ENCODE data around the gene KCNQ1. TPM values are rescaled to one million over a fixed set of nuclear protein-coding genes. Genes with fewer than 3 reads are reported as not detected.

Gene KCNQ1
- polyA plus RNA-seq, 2 donors = 0.31 to 0.52 TPM

GRCh38 chr11:2519862-2520735 is 75.3 kb downstream of the KCNQ1 start:
- 83 to 84% methylated on average over 24 of the region's 24 CpGs for WGBS, 2 donors
- Histone ChIP-seq H3K36me3 (ENCODE audit: control insufficient read depth in 2 of 2, insufficient read depth in 2 of 2, low read length in 1 of 2) (no peaks in the 10 kb centered on the region), H3K4me1 (ENCODE audit: control insufficient read depth in 2 of 2, insufficient read depth in 2 of 2, low read length in 1 of 2) (peaks cover 5 to 7% of the 10 kb centered on the region in 2 donors), H3K4me3 (ENCODE audit: low read depth in 1 of 2, low read length in 2 of 2) (no peak overlapping the region), H3K27ac (ENCODE audit: low read depth in 2 of 2, low read length in 1 of 2) (no peak overlapping the region), H3K27me3 (ENCODE audit: control insufficient read depth in 1 of 2, insufficient read depth in 2 of 2, low read length in 2 of 2) (no peaks in the 10 kb centered on the region), H3K9me3 (ENCODE audit: control insufficient read depth in 2 of 2, insufficient read depth in 1 of 2, low read depth in 1 of 2, low read length in 1 of 2) (no peaks in the 10 kb centered on the region)

- no peaks in the 10 kb centered on the region for H3K36me3 ChIP-seq (ENCODE audit: control insufficient read depth in 2 of 2, insufficient read depth in 2 of 2, low read length in 1 of 2)
- no peaks in the 10 kb centered on the region for H3K9me3 ChIP-seq (ENCODE audit: control insufficient read depth in 2 of 2, insufficient read depth in 1 of 2, low read depth in 1 of 2, low read length in 1 of 2)
- H3K27ac ChIP-seq (ENCODE audit: low read depth in 2 of 2, low read length in 1 of 2) = no peak overlapping the region
- no peaks in the 10 kb centered on the region for H3K27me3 ChIP-seq (ENCODE audit: control insufficient read depth in 1 of 2, insufficient read depth in 2 of 2, low read length in 2 of 2)
- no peak overlapping the region for H3K4me3 ChIP-seq (ENCODE audit: low read depth in 1 of 2, low read length in 2 of 2)
- WGBS, 2 donors = 86 to 92% methylated on average over 7 of the region's 7 CpGs
- H3K4me1 ChIP-seq (ENCODE audit: control insufficient read depth in 2 of 2, insufficient read depth in 2 of 2, low read length in 1 of 2) = peaks cover 6 to 7% of the 10 kb centered on the region in 2 donors
These were observed 75.9 kb downstream of the KCNQ1 start for GRCh38 chr11:2520736-2521035.

DNA sequence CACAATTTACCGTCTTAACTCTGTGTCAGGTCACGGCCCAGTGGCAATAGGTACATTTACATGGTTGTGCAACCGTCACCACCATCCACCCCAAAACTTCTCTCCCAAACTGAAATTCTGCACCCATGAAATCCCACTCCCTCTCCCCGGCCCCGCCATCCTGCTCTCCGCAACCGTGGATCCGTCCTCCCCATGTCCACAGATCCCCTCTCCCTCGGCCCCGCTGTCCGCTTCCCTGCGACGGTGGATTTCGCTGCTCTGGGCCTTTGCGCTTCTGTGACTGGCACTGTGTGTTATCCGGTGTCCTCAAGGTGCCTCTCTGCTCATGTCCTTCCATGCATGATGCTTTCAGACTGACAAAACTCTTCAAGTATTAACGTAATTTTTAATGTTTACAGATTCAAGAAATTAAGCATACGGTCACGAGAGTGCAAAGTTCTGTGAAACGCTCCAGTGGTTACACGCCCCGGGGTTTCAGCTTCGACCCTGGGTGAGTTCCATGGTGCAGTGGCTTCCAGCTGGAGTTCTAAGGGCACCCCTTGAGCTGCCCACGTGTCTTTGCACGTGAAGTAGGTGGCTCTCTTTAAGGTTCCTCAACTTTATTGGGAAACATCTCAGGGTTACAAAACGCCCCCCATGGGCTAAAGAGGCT is 76.4 kb downstream of the KCNQ1 start:
- 77 to 82% methylated on average over 26 of the region's 26 CpGs for WGBS, 2 donors
- no peaks in the 10 kb centered on the region for H3K9me3 ChIP-seq (ENCODE audit: control insufficient read depth in 2 of 2, insufficient read depth in 1 of 2, low read depth in 1 of 2, low read length in 1 of 2)
- no peak overlapping the region for H3K27ac ChIP-seq (ENCODE audit: low read depth in 2 of 2, low read length in 1 of 2)

DNA sequence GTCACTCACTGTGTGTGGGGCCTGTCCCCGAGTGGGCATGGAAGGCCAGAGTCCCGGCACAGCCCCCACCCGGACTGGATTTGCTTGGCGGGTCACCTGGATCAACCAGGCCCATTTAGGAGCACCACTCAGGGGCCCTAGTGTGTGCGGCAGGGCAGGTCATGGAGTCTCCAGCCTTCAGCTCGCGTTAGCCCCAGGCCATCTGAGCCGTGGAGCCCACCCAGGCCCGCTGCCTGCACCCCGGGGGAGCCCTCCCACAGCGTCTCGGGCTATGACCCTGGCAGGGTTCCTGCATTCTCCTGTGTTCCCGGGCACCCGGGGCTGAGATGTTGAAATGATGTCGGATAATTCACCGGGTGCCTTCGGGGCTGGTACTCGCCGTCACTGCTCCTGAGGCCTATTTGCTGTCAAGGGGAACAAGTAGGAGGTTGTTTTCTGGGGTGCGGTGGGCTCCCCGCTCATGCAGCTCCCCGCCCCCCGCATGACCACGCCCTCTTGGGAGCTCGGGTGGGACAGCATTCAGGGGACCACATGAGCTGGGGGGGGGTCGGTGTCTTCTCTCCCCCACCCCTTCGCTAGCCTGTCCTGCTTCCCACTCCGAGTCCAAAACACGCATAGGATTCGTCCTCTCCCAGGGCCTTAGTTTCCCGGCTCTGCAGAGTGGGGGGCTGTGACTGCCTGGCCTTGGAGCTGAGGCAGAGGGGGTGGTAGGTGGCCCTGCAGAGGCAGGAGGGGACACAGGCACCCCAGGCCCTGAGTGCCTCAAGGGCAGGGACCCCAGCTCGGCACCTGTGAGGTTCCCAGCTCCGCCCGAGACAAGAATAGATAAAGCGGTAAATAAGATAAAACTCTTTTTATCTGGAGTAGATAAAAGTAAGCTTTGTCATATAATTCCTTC is 77.2 kb downstream of the KCNQ1 start:
- H3K27ac ChIP-seq (ENCODE audit: low read depth in 2 of 2, low read length in 1 of 2) = no peak overlapping the region
- H3K27me3 ChIP-seq (ENCODE audit: control insufficient read depth in 1 of 2, insufficient read depth in 2 of 2, low read length in 2 of 2) = no peaks in the 10 kb centered on the region
- no peak overlapping the region for H3K4me3 ChIP-seq (ENCODE audit: low read depth in 1 of 2, low read length in 2 of 2)
- H3K4me1 ChIP-seq (ENCODE audit: control insufficient read depth in 2 of 2, insufficient read depth in 2 of 2, low read length in 1 of 2) = peaks cover 6 to 7% of the 10 kb centered on the region in 2 donors
- H3K36me3 ChIP-seq (ENCODE audit: control insufficient read depth in 2 of 2, insufficient read depth in 2 of 2, low read length in 1 of 2) = no peaks in the 10 kb centered on the region
- H3K9me3 ChIP-seq (ENCODE audit: control insufficient read depth in 2 of 2, insufficient read depth in 1 of 2, low read depth in 1 of 2, low read length in 1 of 2) = no peaks in the 10 kb centered on the region
- WGBS, 2 donors = 76 to 78% methylated on average over 34 to 35 of the region's 35 CpGs

More for the DNA sequence above, 76.4 kb downstream of the KCNQ1 start:
- Histone ChIP-seq H3K4me3 (ENCODE audit: low read depth in 1 of 2, low read length in 2 of 2) (no peak overlapping the region), H3K4me1 (ENCODE audit: control insufficient read depth in 2 of 2, insufficient read depth in 2 of 2, low read length in 1 of 2) (peaks cover 6 to 7% of the 10 kb centered on the region in 2 donors), H3K27me3 (ENCODE audit: control insufficient read depth in 1 of 2, insufficient read depth in 2 of 2, low read length in 2 of 2) (no peaks in the 10 kb centered on the region), H3K36me3 (ENCODE audit: control insufficient read depth in 2 of 2, insufficient read depth in 2 of 2, low read length in 1 of 2) (no peaks in the 10 kb centered on the region)

DNA sequence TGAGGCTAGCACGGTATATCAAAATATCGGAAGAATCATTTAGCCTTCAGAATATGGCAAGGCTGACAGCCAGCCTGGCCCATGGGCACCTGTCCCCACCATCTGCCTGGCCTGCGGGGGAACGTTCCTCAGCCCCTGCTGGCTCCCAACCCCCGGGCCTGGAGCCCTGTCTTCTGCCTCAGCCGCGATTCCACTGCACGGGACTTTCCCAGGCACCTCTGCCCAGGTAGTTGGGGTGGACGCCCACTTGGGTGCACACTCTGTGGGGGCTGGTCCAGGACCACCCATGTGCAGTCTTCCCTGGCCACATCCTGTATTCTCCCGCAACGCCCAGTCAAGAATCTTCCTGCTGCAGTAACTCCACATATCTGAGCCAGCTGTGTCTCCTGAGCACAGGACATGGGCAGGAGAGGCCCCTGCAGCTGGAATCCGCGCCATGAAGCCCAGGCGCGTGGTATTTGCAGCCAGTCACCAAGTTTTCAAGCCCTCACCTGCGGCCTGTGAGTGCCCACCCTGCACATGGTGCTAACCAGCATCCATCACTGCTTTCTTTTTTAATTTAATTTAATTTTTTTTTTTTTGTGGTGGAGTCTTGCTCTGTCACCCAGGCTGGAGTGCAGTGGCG is 77.9 kb downstream of the KCNQ1 start:
- Histone ChIP-seq H3K27ac (ENCODE audit: low read depth in 2 of 2, low read length in 1 of 2) (no peak overlapping the region), H3K4me3 (ENCODE audit: low read depth in 1 of 2, low read length in 2 of 2) (no peak overlapping the region), H3K9me3 (ENCODE audit: control insufficient read depth in 2 of 2, insufficient read depth in 1 of 2, low read depth in 1 of 2, low read length in 1 of 2) (no peaks in the 10 kb centered on the region), H3K4me1 (ENCODE audit: control insufficient read depth in 2 of 2, insufficient read depth in 2 of 2, low read length in 1 of 2) (peaks cover 2 to 6% of the 10 kb centered on the region in 2 donors), H3K36me3 (ENCODE audit: control insufficient read depth in 2 of 2, insufficient read depth in 2 of 2, low read length in 1 of 2) (no peaks in the 10 kb centered on the region), H3K27me3 (ENCODE audit: control insufficient read depth in 1 of 2, insufficient read depth in 2 of 2, low read length in 2 of 2) (no peaks in the 10 kb centered on the region)
- WGBS, 2 donors = 74 to 86% methylated on average over 17 of the region's 17 CpGs

- H3K4me3 ChIP-seq (ENCODE audit: low read depth in 1 of 2, low read length in 2 of 2) = no peak overlapping the region
- no peaks in the 10 kb centered on the region for H3K36me3 ChIP-seq (ENCODE audit: control insufficient read depth in 2 of 2, insufficient read depth in 2 of 2, low read length in 1 of 2)
- 84 to 87% methylated on average over 18 of the region's 18 CpGs for WGBS, 2 donors
- H3K9me3 ChIP-seq (ENCODE audit: control insufficient read depth in 2 of 2, insufficient read depth in 1 of 2, low read depth in 1 of 2, low read length in 1 of 2) = no peaks in the 10 kb centered on the region
- H3K27ac ChIP-seq (ENCODE audit: low read depth in 2 of 2, low read length in 1 of 2) = no peak overlapping the region
- no peaks in the 10 kb centered on the region for H3K27me3 ChIP-seq (ENCODE audit: control insufficient read depth in 1 of 2, insufficient read depth in 2 of 2, low read length in 2 of 2)
- H3K4me1 ChIP-seq (ENCODE audit: control insufficient read depth in 2 of 2, insufficient read depth in 2 of 2, low read length in 1 of 2) = peaks cover 2 to 6% of the 10 kb centered on the region in 2 donors
These were observed 79.1 kb downstream of the KCNQ1 start for GRCh38 chr11:2523821-2524391.

DNA sequence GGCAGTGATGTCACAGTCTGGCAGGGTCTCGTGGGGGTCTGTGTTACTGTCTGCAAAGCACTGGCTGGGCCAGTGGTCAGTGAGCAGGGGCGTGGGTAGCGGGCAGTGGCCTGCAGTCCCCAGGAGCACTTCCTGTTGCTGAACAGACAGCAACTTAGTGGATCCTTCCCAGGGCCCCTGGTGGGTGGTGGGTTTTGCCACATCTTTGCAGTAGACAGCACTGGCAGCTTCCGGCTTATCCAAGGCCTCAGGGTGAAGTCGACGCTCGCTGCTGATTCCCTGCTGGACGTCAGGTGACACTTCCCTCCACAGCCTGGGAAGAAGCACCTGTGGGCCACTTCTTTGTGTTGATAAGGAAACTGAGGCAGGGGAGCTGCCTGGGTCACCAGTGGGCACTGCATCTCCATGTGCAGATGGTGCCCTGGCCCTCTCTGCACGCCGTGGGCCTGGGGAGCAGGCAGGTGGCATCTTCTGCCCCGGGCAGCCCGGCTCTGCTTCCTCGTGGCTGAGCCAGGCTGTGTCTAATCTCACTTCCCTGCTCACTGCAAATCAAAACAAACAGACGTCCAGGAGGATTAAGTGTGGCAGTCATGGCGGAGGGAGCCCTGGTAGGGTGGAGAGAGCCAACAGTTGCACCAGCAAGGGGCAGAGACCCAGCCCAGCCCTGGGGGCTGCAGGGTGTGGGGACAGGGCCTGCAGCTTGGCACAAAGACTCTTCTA is 79.8 kb downstream of the KCNQ1 start:
- Histone ChIP-seq H3K36me3 (ENCODE audit: control insufficient read depth in 2 of 2, insufficient read depth in 2 of 2, low read length in 1 of 2) (no peaks in the 10 kb centered on the region), H3K9me3 (ENCODE audit: control insufficient read depth in 2 of 2, insufficient read depth in 1 of 2, low read depth in 1 of 2, low read length in 1 of 2) (no peaks in the 10 kb centered on the region), H3K27ac (ENCODE audit: low read depth in 2 of 2, low read length in 1 of 2) (no peak overlapping the region), H3K4me1 (ENCODE audit: control insufficient read depth in 2 of 2, insufficient read depth in 2 of 2, low read length in 1 of 2) (peaks cover 2 to 6% of the 10 kb centered on the region in 2 donors), H3K4me3 (ENCODE audit: low read depth in 1 of 2, low read length in 2 of 2) (no peak overlapping the region), H3K27me3 (ENCODE audit: control insufficient read depth in 1 of 2, insufficient read depth in 2 of 2, low read length in 2 of 2) (no peaks in the 10 kb centered on the region)
- WGBS, 2 donors = 52 to 61% methylated on average over 15 of the region's 15 CpGs

GRCh38 chr11:2525166-2525861 is 80.5 kb downstream of the KCNQ1 start:
- no peak overlapping the region for H3K4me3 ChIP-seq (ENCODE audit: low read depth in 1 of 2, low read length in 2 of 2)
- H3K27me3 ChIP-seq (ENCODE audit: control insufficient read depth in 1 of 2, insufficient read depth in 2 of 2, low read length in 2 of 2) = no peaks in the 10 kb centered on the region
- no peak overlapping the region for H3K27ac ChIP-seq (ENCODE audit: low read depth in 2 of 2, low read length in 1 of 2)
- H3K4me1 ChIP-seq (ENCODE audit: control insufficient read depth in 2 of 2, insufficient read depth in 2 of 2, low read length in 1 of 2) = peaks cover 2 to 6% of the 10 kb centered on the region in 2 donors
- H3K9me3 ChIP-seq (ENCODE audit: control insufficient read depth in 2 of 2, insufficient read depth in 1 of 2, low read depth in 1 of 2, low read length in 1 of 2) = no peaks in the 10 kb centered on the region
- WGBS, 2 donors = 64 to 66% methylated on average over 17 of the region's 17 CpGs
- no peaks in the 10 kb centered on the region for H3K36me3 ChIP-seq (ENCODE audit: control insufficient read depth in 2 of 2, insufficient read depth in 2 of 2, low read length in 1 of 2)

All from esophagus (tissue), 2 donors.